GM23248 (cell line): Measurements from ENCODE around the gene MINDY2. TPM values are rescaled to one million over a fixed set of nuclear protein-coding genes. Genes with fewer than 3 reads are reported as not detected.

ENCODE experiments used
- DNase-seq: peaks from one replicate; pipeline ENCODE4 v3.0.0-alpha.2; 2015
- H2AFZ ChIP-seq: fragments of 200-600 bp; sonication (generic); 2 replicates; pipeline ENCODE4 v1.6.1; 2016; ENCODE audit warnings: antibody characterized with exemption
- H3F3A ChIP-seq: fragments of 200-600 bp; sonication (generic); 2 replicates; pipeline ENCODE4 v1.6.1; 2016; ENCODE audit warnings: mild to moderate bottlenecking, antibody characterized with exemption, mixed run types; ENCODE audit not compliant: insufficient read depth
- H3K27ac ChIP-seq: fragments of 200-600 bp; sonication (generic); 2 replicates; pipeline ENCODE4 v1.5.1; 2016; ENCODE audit warnings: mild to moderate bottlenecking
- H3K27me3 ChIP-seq: fragments of 200-600 bp; sonication (generic); replicated peaks from 2 replicates; pipeline ENCODE4 v1.6.1; 2016; ENCODE audit warnings: mild to moderate bottlenecking; ENCODE audit not compliant: insufficient read depth
- H3K36me3 ChIP-seq: fragments of 200-600 bp; sonication (generic); 2 replicates; pipeline ENCODE4 v1.6.1; 2016; ENCODE audit warnings: low read depth, mild to moderate bottlenecking
- H3K4me1 ChIP-seq: fragments of 200-600 bp; sonication (generic); 2 replicates; pipeline ENCODE4 v1.6.1; 2016; ENCODE audit warnings: mild to moderate bottlenecking; ENCODE audit not compliant: insufficient read depth
- H3K4me2 ChIP-seq: fragments of 200-600 bp; sonication (generic); one replicate; pipeline ENCODE4 v1.6.1; 2016; ENCODE audit warnings: mild to moderate bottlenecking; ENCODE audit not compliant: unreplicated experiment
- H3K4me3 ChIP-seq: fragments of 200-600 bp; sonication (generic); 2 replicates; pipeline ENCODE4 v1.5.1; 2016; ENCODE audit warnings: mild to moderate bottlenecking
- H3K79me2 ChIP-seq: fragments of 200-600 bp; sonication (generic); 2 replicates; pipeline ENCODE4 v1.6.1; 2016; ENCODE audit warnings: mild to moderate bottlenecking; ENCODE audit not compliant: insufficient read depth
- H3K9ac ChIP-seq: fragments of 200-600 bp; sonication (generic); 2 replicates; pipeline ENCODE4 v1.6.1; 2016; ENCODE audit warnings: mild to moderate bottlenecking
- H3K9me2 ChIP-seq: fragments of 200-600 bp; sonication (generic); 2 replicates; pipeline ENCODE4 v1.6.1; 2016; ENCODE audit warnings: mixed run types, mild to moderate bottlenecking, moderate library complexity; ENCODE audit not compliant: insufficient read depth
- H3K9me3 ChIP-seq: fragments of 200-600 bp; sonication (generic); one replicate; pipeline ENCODE4 v1.6.1; 2017; ENCODE audit warnings: low read depth
- H4K20me1 ChIP-seq: fragments of 200-600 bp; sonication (generic); 2 replicates; pipeline ENCODE4 v1.6.0; 2016; ENCODE audit not compliant: insufficient read depth
- EZH2 ChIP-seq: fragments of 200-600 bp; sonication (generic); IDR thresholded peaks from 2 replicates; pipeline ENCODE4 v1.6.1; 2018; ENCODE audit warnings: antibody characterized with exemption, mild to moderate bottlenecking; ENCODE audit not compliant: insufficient read depth, poor library complexity, severe bottlenecking
- EZH2phosphoT487 ChIP-seq: fragments of 200-600 bp; sonication (generic); IDR thresholded peaks from 2 replicates; pipeline ENCODE4 v1.6.1; 2018; ENCODE audit warnings: antibody characterized with exemption, moderate library complexity, mild to moderate bottlenecking, low read depth; ENCODE audit not compliant: insufficient read depth
- WGBS, 2 experiments: methylation state at CpG; one replicate each; pipeline ENCODE4 v1.1.6; 2015 to 2017; ENCODE audit warnings: low lambda C conversion rate in 2 of 2, low coverage in 1 of 2; ENCODE audit errors: missing lambda C conversion rate in 2 of 2; 5-methylcytosine and 5-hydroxymethylcytosine counted together
- in situ Hi-C: fragments of 300-500 bp; cut with MboI; formaldehyde crosslinking; loops from 2 replicates; pipeline ENCODE4 v1.15.0; 2020
- polyA plus RNA-seq: library from polyadenylated mRNA; unstranded; fragments of >200 nt; fragmentation: Nextera tagmentation; extraction: Ambion mirVana; gene quantifications from 2 replicates; pipeline ENCODE4 v1.2.1, GENCODE V29; 2016
- total RNA-seq: library from RNA; depleted of rRNA; stranded (reverse); fragments of >200 nt; shearing (Covaris generic); gene quantifications from 2 replicates; pipeline ENCODE4 v1.2.3, GENCODE V29; 2014

Gene MINDY2
- total and polyA plus RNA-seq, 2 experiments from 2014 or later: 28.7 to 47.1 TPM

DNA sequence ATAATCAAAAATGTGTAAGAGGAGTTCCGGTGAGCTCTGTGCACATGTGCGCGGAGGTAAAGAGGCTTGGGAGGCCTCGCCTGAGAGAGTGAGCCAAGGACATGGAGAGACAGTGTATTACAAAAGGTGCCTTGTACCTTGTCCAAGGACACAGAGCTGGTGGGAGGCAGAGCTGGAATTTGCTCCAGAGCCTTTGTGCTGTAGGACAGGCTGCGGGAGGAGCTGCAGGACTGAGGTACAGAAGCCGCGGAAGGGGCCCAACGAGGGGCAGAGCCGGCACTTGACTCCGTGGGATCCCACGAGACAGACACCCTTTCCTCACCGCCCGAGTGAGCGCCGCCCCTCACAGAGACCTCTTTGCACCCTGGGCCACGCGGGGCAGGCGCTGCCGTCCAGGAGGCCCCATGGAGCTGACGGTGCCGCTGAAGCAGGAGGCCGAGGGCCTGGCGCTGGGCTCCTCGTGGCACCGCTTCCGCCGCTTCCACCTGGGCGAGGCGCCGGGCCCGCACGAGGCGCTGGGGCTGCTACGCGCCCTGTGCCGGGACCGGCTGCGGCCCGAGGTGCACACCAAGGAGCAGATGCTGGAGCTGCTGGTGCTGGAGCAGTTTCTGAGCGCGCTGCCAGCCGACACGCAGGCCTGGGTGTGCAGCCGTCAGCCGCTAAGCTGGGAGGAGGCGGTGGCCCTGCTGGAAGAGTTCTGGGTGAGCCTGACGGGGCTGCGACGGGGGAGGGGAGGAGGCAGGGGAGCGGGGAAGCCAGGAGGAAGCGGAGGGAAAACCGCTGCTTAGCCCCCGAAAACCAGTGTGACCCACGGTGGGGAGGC lies 93.7 kb downstream of the MINDY2 start:
- H3K9me2 ChIP-seq: no peaks in the 10 kb centered on the region
- no peaks in the 10 kb centered on the region for H3K79me2 ChIP-seq
- no peaks in the 10 kb centered on the region for H4K20me1 ChIP-seq
- in situ Hi-C loops: no loop called here
- WGBS, 2 experiments: 15 to 16% methylated on average over 43 to 54 of the region's 54 CpGs
- peak overlapping the region; percentile 41 for H3K4me3 ChIP-seq
- H3K27ac ChIP-seq: 0 out of 2 replicates have a peak overlapping the region, but pooled peaks have one; percentile 8
- no peak for TF ChIP-seq EZH2phosphoT487
- no peak for TF ChIP-seq EZH2
- peak overlapping the region; percentile 40 for H3K9ac ChIP-seq
- H2AFZ ChIP-seq: peak overlapping the region; percentile 80
- H3F3A ChIP-seq: no peaks in the 10 kb centered on the region
- peak overlapping the region; percentile 48 for H3K4me2 ChIP-seq
- no peaks in the 10 kb centered on the region for H3K36me3 ChIP-seq
- 0 out of 2 replicates have a peak, but pooled peaks cover 1% of the 10 kb centered on the region for H3K4me1 ChIP-seq
- no peaks in the 10 kb centered on the region for H3K9me3 ChIP-seq
- DNase-seq: peak; percentile 56
- H3K27me3 ChIP-seq: no peaks in the 10 kb centered on the region

DNA sequence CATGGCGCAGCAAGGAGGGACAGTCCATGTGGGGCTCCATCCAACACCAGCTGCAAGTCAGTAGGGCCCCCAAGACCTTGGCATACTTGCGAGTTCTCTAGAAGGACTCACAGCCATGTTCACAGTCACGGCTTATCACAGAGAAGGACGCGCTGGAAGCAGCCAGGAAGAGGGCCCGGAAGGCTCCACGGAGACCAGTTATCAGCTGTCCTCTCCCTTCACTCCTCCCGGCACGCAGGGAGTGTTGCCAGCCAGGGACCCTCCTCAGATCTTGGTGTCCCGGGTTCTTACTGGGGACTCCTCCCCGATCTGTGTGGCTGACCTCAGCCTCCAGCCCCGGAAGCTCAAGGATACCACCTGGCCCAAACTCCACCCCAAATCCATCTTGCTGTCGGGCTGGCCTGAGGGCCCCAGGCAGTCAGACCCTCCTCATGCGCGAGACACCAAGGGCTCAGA lies 94.4 kb downstream of the MINDY2 start:
- Histone ChIP-seq H3K36me3 (no peaks in the 10 kb centered on the region), H3F3A (0 out of 2 replicates have a peak, but pooled peaks cover 4% of the 10 kb centered on the region), H3K9ac (peak overlapping the region; percentile 40), H3K4me2 (peak overlapping the region; percentile 48), H3K27ac (0 out of 2 replicates have a peak overlapping the region, but pooled peaks have one; percentile 8), H3K4me3 (peak overlapping the region; percentile 41), H3K9me2 (no peaks in the 10 kb centered on the region), H3K9me3 (no peaks in the 10 kb centered on the region), H2AFZ (peak overlapping the region; percentile 80), H3K27me3 (no peaks in the 10 kb centered on the region), H3K4me1 (peaks cover 8% of the 10 kb centered on the region), H3K79me2 (no peaks in the 10 kb centered on the region), H4K20me1 (no peaks in the 10 kb centered on the region)
- peak; percentile 37 for DNase-seq
- in situ Hi-C loops: no loop called here
- WGBS, 2 experiments: 46 to 50% methylated on average over 15 of the region's 15 CpGs
- TF ChIP-seq EZH2: no peak
- no peak for TF ChIP-seq EZH2phosphoT487

DNA sequence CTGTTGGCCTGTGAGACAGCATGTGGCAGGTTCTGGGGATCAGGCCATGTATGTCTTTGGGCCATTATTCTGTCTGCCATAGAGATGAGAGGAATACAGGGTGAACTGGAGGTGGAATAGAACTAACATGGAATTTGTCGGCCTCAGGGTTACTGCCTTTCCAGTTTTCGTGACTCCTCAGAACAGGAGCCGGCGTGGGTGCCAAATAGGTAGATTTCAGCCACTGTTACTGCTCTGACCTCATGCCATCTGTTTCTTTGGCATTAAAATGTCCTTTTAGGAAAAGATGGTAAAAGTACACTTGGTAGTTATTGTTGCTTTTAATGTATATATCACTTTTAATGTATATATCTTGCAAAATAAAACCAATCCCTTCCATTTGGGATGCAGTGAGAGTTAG lies 96.8 kb downstream of the MINDY2 start:
- H3K27me3 ChIP-seq: no peaks in the 10 kb centered on the region
- no peak overlapping the region for H3K9ac ChIP-seq
- no peaks in the 10 kb centered on the region for H3K79me2 ChIP-seq
- no peaks in the 10 kb centered on the region for H4K20me1 ChIP-seq
- no peaks in the 10 kb centered on the region for H3K9me3 ChIP-seq
- H3K4me2 ChIP-seq: no peak overlapping the region
- no peak for DNase-seq
- no peaks in the 10 kb centered on the region for H3K36me3 ChIP-seq
- H2AFZ ChIP-seq: no peak overlapping the region
- 92 to 95% methylated on average over 4 of the region's 4 CpGs for WGBS, 2 experiments
- H3K27ac ChIP-seq: no peak overlapping the region
- no peaks in the 10 kb centered on the region for H3K9me2 ChIP-seq
- TF ChIP-seq EZH2 (no peak), EZH2phosphoT487 (no peak)
- H3K4me3 ChIP-seq: no peak overlapping the region
- H3K4me1 ChIP-seq: peaks cover 14% of the 10 kb centered on the region
- 0 out of 2 replicates have a peak, but pooled peaks cover 14% of the 10 kb centered on the region for H3F3A ChIP-seq
- in situ Hi-C loops: no loop called here

DNA sequence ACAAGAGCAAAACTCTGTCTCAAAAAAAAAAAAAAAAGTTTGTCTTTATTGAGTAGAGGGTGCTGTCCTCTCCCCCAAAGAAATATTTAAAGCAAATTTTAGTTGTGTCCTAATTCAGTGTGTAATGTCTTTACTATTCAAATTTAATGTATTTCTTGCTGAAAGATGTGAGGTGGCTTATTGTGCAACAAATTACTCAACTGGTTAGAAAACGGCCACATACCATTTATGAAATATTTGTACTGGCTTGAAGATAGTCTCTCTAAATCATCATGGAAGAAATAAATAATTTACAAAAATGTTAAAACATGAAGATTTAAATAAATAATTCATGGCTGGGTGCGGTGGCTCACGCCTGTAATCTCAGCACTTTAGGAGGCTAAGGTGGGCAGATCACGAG lies 99.3 kb downstream of the MINDY2 start:
- Histone ChIP-seq H2AFZ (no peak overlapping the region), H4K20me1 (no peaks in the 10 kb centered on the region), H3K27me3 (no peaks in the 10 kb centered on the region), H3K4me3 (no peak overlapping the region), H3K4me1 (peaks cover 22% of the 10 kb centered on the region), H3K9me2 (no peaks in the 10 kb centered on the region), H3K9me3 (no peaks in the 10 kb centered on the region), H3F3A (peaks cover 30% of the 10 kb centered on the region), H3K36me3 (no peaks in the 10 kb centered on the region), H3K9ac (no peak overlapping the region), H3K27ac (peak overlapping the region; percentile 55), H3K4me2 (no peak overlapping the region), H3K79me2 (no peaks in the 10 kb centered on the region)
- 67 to 72% methylated on average over 4 of the region's 4 CpGs for WGBS, 2 experiments
- no peak for TF ChIP-seq EZH2
- TF ChIP-seq EZH2phosphoT487: no peak
- in situ Hi-C loops: no loop called here
- peak; percentile 72 for DNase-seq
